B cell (primary cell): ENCODE data around the gene AK1. TPM values are rescaled to one million over a fixed set of nuclear protein-coding genes. Genes with fewer than 3 reads are reported as not detected.

Experiments used
- ATAC-seq: fragments of 200-7000 bp; cut with Tn5 transposase; one replicate; pipeline ENCODE4 v1.10.0; 2021; ENCODE audit warnings: low read depth, mild to moderate bottlenecking, moderate number of reproducible peaks, moderate library complexity
- CTCF ChIA-PET: fragments of 350-600 bp; sonication (Branson Sonifier 250); formaldehyde crosslinking; loops from one replicate; lab custom pipeline; 2021; ENCODE audit warnings: antibody characterized with exemption, inconsistent platforms; lab: Charles Lee
- POLR2A ChIA-PET: fragments of 350-600 bp; sonication (Branson Sonifier 250); formaldehyde crosslinking; loops from one replicate; lab custom pipeline; 2021; ENCODE audit warnings: antibody characterized with exemption; lab: Charles Lee
- DNase-seq: peaks from one replicate; pipeline ENCODE4 v3.0.0; 2013
- H2AFZ ChIP-seq: 2 replicates; pipeline ENCODE4 v1.6.1; 2012; ENCODE audit warnings: mild to moderate bottlenecking, low read depth, low read length; ENCODE audit not compliant: insufficient read depth, poor library complexity, severe bottlenecking
- H3K27ac ChIP-seq, 2 donors: 1 replicate in 1 of 2; 2 replicates in 1 of 2; pipeline ENCODE4 v1.5.1; 2012 to 2013; ENCODE audit warnings: low read length in 2 of 2, mild to moderate bottlenecking in 2 of 2, moderate library complexity in 1 of 2
- H3K27me3 ChIP-seq, 4 experiments: fragments of 200-600 bp in 1 of 4; sonication (generic) in 1 of 4; replicated peaks in 1 of 4; 1 replicate in 2 of 4; 2 replicates in 2 of 4; pipeline versions ENCODE4 v1.6.1 to v1.7.0; 2013 to 2016; ENCODE audit warnings: low read length in 3 of 4, mild to moderate bottlenecking in 2 of 4, mixed read lengths in 1 of 4, moderate library complexity in 1 of 4; ENCODE audit not compliant: insufficient read depth in 4 of 4, control insufficient read depth in 3 of 4; ENCODE audit errors: control extremely low read depth in 1 of 4
- H3K36me3 ChIP-seq, 2 experiments: replicated peaks in 1 of 2; 1 replicate in 1 of 2; 2 replicates in 1 of 2; pipeline versions ENCODE4 v1.6.1 to v1.7.1; 2013; ENCODE audit warnings: low read length in 1 of 2; ENCODE audit not compliant: insufficient read depth in 2 of 2, control insufficient read depth in 1 of 2; ENCODE audit errors: control extremely low read depth in 1 of 2, extremely low read depth in 1 of 2
- H3K4me1 ChIP-seq, 2 donors: fragments of 200-600 bp in 1 of 2; sonication (generic) in 1 of 2; 1 replicate in 1 of 2; 2 replicates in 1 of 2; pipeline versions ENCODE4 v1.5.1 to v1.6.1; 2013 to 2017; ENCODE audit warnings: low read length in 2 of 2; ENCODE audit not compliant: control insufficient read depth in 2 of 2, insufficient read depth in 2 of 2
- H3K4me2 ChIP-seq: replicated peaks from 2 replicates; pipeline ENCODE3; 2012; ENCODE audit warnings: mild to moderate bottlenecking, low read depth, low read length; ENCODE audit not compliant: poor library complexity, severe bottlenecking
- H3K4me3 ChIP-seq, 5 experiments: fragments of 200-600 bp in 1 of 5; sonication (generic) in 1 of 5; 1 replicate in 3 of 5; 2 replicates in 2 of 5; pipeline versions ENCODE4 v1.5.1 to v1.7.0; 2011 to 2016; ENCODE audit warnings: low read length in 4 of 5, mild to moderate bottlenecking in 4 of 5, low read depth in 2 of 5, control low read depth in 1 of 5, moderate library complexity in 1 of 5; ENCODE audit not compliant: insufficient read depth in 1 of 5; ENCODE audit errors: control extremely low read depth in 1 of 5, extremely low read depth in 1 of 5
- H3K79me2 ChIP-seq: fragments of 200-600 bp; sonication (generic); one replicate; pipeline ENCODE4 v1.6.0; 2016; ENCODE audit warnings: low read length; ENCODE audit not compliant: control insufficient read depth, insufficient read depth
- H3K9ac ChIP-seq: fragments of 200-600 bp; sonication (generic); 2 replicates; pipeline ENCODE4 v1.6.1; 2017; ENCODE audit warnings: mild to moderate bottlenecking, low read length, moderate library complexity
- H3K9me3 ChIP-seq, 3 donors: one replicate each; pipeline versions ENCODE4 v1.6.1 to v1.7.1; 2013; ENCODE audit warnings: low read length in 2 of 3; ENCODE audit not compliant: control insufficient read depth in 2 of 3, insufficient read depth in 1 of 3; ENCODE audit errors: control extremely low read depth in 1 of 3
- H4K20me1 ChIP-seq: 2 replicates; pipeline ENCODE4 v1.6.0; 2012; ENCODE audit warnings: mild to moderate bottlenecking, low read length; ENCODE audit not compliant: insufficient read depth, control insufficient read depth, poor library complexity, severe bottlenecking
- H3K27ac Mint-ChIP-seq: one replicate; pipeline ENCODE4 v1.8.0; 2021; ENCODE audit warnings: mixed read lengths
- H3K27me3 Mint-ChIP-seq: one replicate; pipeline ENCODE4 v1.8.0; 2021; ENCODE audit warnings: mixed read lengths
- H3K4me1 Mint-ChIP-seq: one replicate; pipeline ENCODE4 v1.8.0; 2021; ENCODE audit warnings: mixed read lengths
- H3K4me3 Mint-ChIP-seq: one replicate; pipeline ENCODE4 v1.8.0; 2021; ENCODE audit warnings: mixed read lengths
- H3K9me3 Mint-ChIP-seq: one replicate; pipeline ENCODE4 v1.8.0; 2022; ENCODE audit warnings: mixed read lengths; ENCODE audit not compliant: insufficient read depth
- EZH2 ChIP-seq: IDR thresholded peaks from 2 replicates; pipeline ENCODE4 v1.6.1; 2012; ENCODE audit warnings: borderline replicate concordance, low read depth, mild to moderate bottlenecking, moderate library complexity, low read length; ENCODE audit not compliant: insufficient read depth, poor library complexity, severe bottlenecking
- WGBS: methylation state at CpG from one replicate; pipeline ENCODE4 v1.1.5; 2013; ENCODE audit warnings: missing lambda C conversion rate; ENCODE audit not compliant: insufficient coverage; 5-methylcytosine and 5-hydroxymethylcytosine counted together
- intact Hi-C: fragments of 100-400 bp; cut with micrococcal nuclease; formaldehyde crosslinking; loops from one replicate; pipeline ENCODE4 v1.10.0; 2022
- polyA plus RNA-seq: library from polyadenylated mRNA; depleted of rRNA; stranded (reverse); fragments of >200 nt; gene quantifications from 2 replicates; pipeline ENCODE4 v1.2.3, GENCODE V29; 2012
- total RNA-seq, 2 donors: library from RNA; stranded (reverse); fragments of 120-200 nt in 1 of 2; gene quantifications; 1 replicate in 1 of 2; 2 replicates in 1 of 2; pipeline versions ENCODE4 v1.2.3 to v1.2.4, GENCODE V29; 2013 to 2022
- TF ChIP-seq, protein P1 (sequence below): fragments of 200-600 bp; IDR thresholded peaks from one replicate; pipeline ENCODE4 v1.8.0; 2022; ENCODE audit warnings: antibody characterized with exemption, mild to moderate bottlenecking

Gene AK1
- total and polyA plus RNA-seq, 2 donors (not counting 1 experiment from before 2014, with no cell fraction given), result 28.0 to 31.8 TPM

GRCh38 chr9:127858041-127858512 lies 19.4 kb downstream of the AK1 start:
- H3K9me3 Mint-ChIP-seq, result no peaks in the 10 kb centered on the region
- Histone ChIP-seq H3K4me3 (no peak overlapping the region), H3K4me1 (peaks cover 53 to 82% of the 10 kb centered on the region in 2 donors), H3K27me3 (no peaks in the 10 kb centered on the region), H3K9ac (no peak overlapping the region), H3K4me2 (peak overlapping the region; percentile 15), H2AFZ (peak overlapping the region; percentile 4), H3K79me2 (no peaks in the 10 kb centered on the region), H3K36me3 (no peaks in the 10 kb centered on the region), H4K20me1 (no peaks in the 10 kb centered on the region), H3K9me3 (no peaks in the 10 kb centered on the region), H3K27ac (no peak overlapping the region)
- H3K4me1 Mint-ChIP-seq, result peaks cover 58% of the 10 kb centered on the region
- intact Hi-C loops, result no loop called here
- POLR2A ChIA-PET, result no interaction called here
- peak overlapping the region; percentile 75 for H3K27ac Mint-ChIP-seq
- TF ChIP-seq, protein P1, sequence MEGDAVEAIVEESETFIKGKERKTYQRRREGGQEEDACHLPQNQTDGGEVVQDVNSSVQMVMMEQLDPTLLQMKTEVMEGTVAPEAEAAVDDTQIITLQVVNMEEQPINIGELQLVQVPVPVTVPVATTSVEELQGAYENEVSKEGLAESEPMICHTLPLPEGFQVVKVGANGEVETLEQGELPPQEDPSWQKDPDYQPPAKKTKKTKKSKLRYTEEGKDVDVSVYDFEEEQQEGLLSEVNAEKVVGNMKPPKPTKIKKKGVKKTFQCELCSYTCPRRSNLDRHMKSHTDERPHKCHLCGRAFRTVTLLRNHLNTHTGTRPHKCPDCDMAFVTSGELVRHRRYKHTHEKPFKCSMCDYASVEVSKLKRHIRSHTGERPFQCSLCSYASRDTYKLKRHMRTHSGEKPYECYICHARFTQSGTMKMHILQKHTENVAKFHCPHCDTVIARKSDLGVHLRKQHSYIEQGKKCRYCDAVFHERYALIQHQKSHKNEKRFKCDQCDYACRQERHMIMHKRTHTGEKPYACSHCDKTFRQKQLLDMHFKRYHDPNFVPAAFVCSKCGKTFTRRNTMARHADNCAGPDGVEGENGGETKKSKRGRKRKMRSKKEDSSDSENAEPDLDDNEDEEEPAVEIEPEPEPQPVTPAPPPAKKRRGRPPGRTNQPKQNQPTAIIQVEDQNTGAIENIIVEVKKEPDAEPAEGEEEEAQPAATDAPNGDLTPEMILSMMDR, result no peak
- no peak for TF ChIP-seq EZH2
- ATAC-seq (no peak), DNase-seq (no peak)
- WGBS, result 25% methylated on average over 12 of the region's 12 CpGs
- H3K27me3 Mint-ChIP-seq, result no peaks in the 10 kb centered on the region
- CTCF ChIA-PET, result interaction anchor here (3.2 kb wide), 1 partner anchor 11 kb away, joined by 23 read pairs; no protein-coding TSS in a partner anchor
- H3K4me3 Mint-ChIP-seq, result no peak overlapping the region

DNA sequence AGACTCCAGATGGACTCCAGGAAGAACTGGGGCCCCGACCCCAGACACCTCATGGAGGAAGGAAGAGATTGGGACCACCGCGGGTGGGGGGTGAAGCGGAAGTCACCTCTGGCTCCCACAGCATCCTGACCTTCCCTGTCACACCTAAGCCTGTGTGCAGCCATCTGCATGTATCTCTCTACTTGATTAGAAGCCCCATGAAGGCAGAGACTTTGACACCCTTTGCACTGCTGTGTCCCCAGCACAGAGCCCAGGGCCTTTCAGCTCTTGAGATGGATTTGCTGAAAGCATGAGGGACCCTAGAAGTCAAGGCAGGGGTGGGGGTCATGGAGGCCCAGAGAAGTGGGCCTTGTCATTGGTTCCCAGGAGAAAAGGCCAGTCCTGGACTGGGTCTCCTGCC lies 20.2 kb downstream of the AK1 start:
- WGBS, result 47% methylated on average over 3 of the region's 4 CpGs
- CTCF ChIA-PET, result interaction anchor here (3.2 kb wide), 1 partner anchor 12 kb away, joined by 23 read pairs; no protein-coding TSS in a partner anchor
- ATAC-seq (no peak), DNase-seq (no peak)
- Mint-ChIP-seq H3K4me3 (no peak overlapping the region), H3K9me3 (no peaks in the 10 kb centered on the region), H3K27me3 (no peaks in the 10 kb centered on the region), H3K4me1 (peaks cover 57% of the 10 kb centered on the region), H3K27ac (peak overlapping the region; percentile 20)
- Histone ChIP-seq H3K27me3 (no peaks in the 10 kb centered on the region), H3K9me3 (no peaks in the 10 kb centered on the region), H3K4me1 (peaks cover 53 to 80% of the 10 kb centered on the region in 2 donors), H3K36me3 (no peaks in the 10 kb centered on the region), H3K4me2 (peak overlapping the region; percentile 15), H3K4me3 (no peak overlapping the region), H4K20me1 (no peaks in the 10 kb centered on the region), H3K27ac (no peak overlapping the region), H2AFZ (no peak overlapping the region), H3K9ac (no peak overlapping the region), H3K79me2 (no peaks in the 10 kb centered on the region)
- intact Hi-C loops, result no loop called here
- TF ChIP-seq, protein P1, result no peak
- no peak for TF ChIP-seq EZH2
- POLR2A ChIA-PET, result no interaction called here
